SU-DHL-6 (cell line): ENCODE data around the gene ATP2A3.

Experiments
- H2AFZ ChIP-seq: fragments of 200-600 bp; sonication (generic); 2 replicates; pipeline ENCODE4 v1.6.1; 2014; ENCODE audit warnings: low read depth, mild to moderate bottlenecking, moderate library complexity, mixed read lengths, antibody characterized with exemption, low read length; ENCODE audit not compliant: severe bottlenecking
- H3F3A ChIP-seq: fragments of 200-600 bp; shearing (Covaris generic); 2 replicates; pipeline ENCODE4 v1.6.0; 2016; ENCODE audit warnings: antibody characterized with exemption, mild to moderate bottlenecking; ENCODE audit not compliant: insufficient read depth
- H3K27ac ChIP-seq: fragments of 200-600 bp; sonication (generic); 2 replicates; pipeline ENCODE4 v1.5.1; 2016; ENCODE audit warnings: low read depth, mild to moderate bottlenecking, low read length, moderate library complexity, mixed read lengths
- H3K27me3 ChIP-seq: fragments of 200-600 bp; sonication (generic), shearing (Covaris generic); 2 replicates; pipeline ENCODE4 v1.6.0; 2014; ENCODE audit warnings: mild to moderate bottlenecking, low read length
- H3K36me3 ChIP-seq: fragments of 200-600 bp; sonication (generic); 2 replicates; pipeline ENCODE4 v1.6.1; 2014; ENCODE audit warnings: mild to moderate bottlenecking, low read length, mixed read lengths
- H3K4me2 ChIP-seq: fragments of 300-600, 200-600 bp; shearing (Covaris generic), sonication (generic); 2 replicates; pipeline ENCODE4 v1.6.0; 2014; ENCODE audit warnings: low read length, low read depth, mild to moderate bottlenecking; ENCODE audit not compliant: poor library complexity, severe bottlenecking
- H3K4me3 ChIP-seq: fragments of 200-600 bp; sonication (generic); 2 replicates; pipeline ENCODE4 v1.5.1; 2014; ENCODE audit warnings: antibody characterized with exemption, low read length, mild to moderate bottlenecking, mixed read lengths; ENCODE audit not compliant: insufficient read depth, poor library complexity, severe bottlenecking
- H3K79me2 ChIP-seq: fragments of 200-600 bp; sonication (generic); 2 replicates; pipeline ENCODE4 v1.6.1; 2014; ENCODE audit warnings: mild to moderate bottlenecking, low read length, moderate library complexity; ENCODE audit not compliant: insufficient read depth
- H3K9ac ChIP-seq: fragments of 200-600 bp; sonication (generic); 2 replicates; pipeline ENCODE4 v1.7.0; 2014; ENCODE audit warnings: mild to moderate bottlenecking, low read length
- H3K9me2 ChIP-seq: fragments of 200-600 bp; sonication (generic); replicated peaks from 2 replicates; pipeline ENCODE4 v1.6.1; 2014; ENCODE audit warnings: low read length; ENCODE audit not compliant: insufficient read depth
- H3K9me3 ChIP-seq: fragments of 200-600 bp; sonication (generic); 2 replicates; pipeline ENCODE4 v1.6.1; 2014; ENCODE audit warnings: low read length, mixed read lengths; ENCODE audit not compliant: insufficient read depth
- H4K20me1 ChIP-seq: fragments of 200-600 bp; sonication (generic); 2 replicates; pipeline ENCODE4 v1.6.1; 2014; ENCODE audit warnings: low read depth, mild to moderate bottlenecking, antibody characterized with exemption, low read length, moderate library complexity, mixed read lengths
- EZH2phosphoT487 ChIP-seq: fragments of 200-600 bp; sonication (generic), shearing (Covaris generic); conservative IDR thresholded peaks from 2 replicates; pipeline ENCODE4 v1.6.1; 2018; ENCODE audit warnings: mild to moderate bottlenecking, antibody characterized with exemption, low read length, moderate library complexity, mixed read lengths
- TF ChIP-seq, protein P1 (sequence below): fragments of 200-600 bp; sonication (generic); IDR thresholded peaks from one replicate; pipeline ENCODE4 v1.5.1; 2017; ENCODE audit warnings: antibody characterized with exemption, mild to moderate bottlenecking, low read length, moderate library complexity; ENCODE audit not compliant: insufficient read depth, poor library complexity, severe bottlenecking

Gene ATP2A3

DNA sequence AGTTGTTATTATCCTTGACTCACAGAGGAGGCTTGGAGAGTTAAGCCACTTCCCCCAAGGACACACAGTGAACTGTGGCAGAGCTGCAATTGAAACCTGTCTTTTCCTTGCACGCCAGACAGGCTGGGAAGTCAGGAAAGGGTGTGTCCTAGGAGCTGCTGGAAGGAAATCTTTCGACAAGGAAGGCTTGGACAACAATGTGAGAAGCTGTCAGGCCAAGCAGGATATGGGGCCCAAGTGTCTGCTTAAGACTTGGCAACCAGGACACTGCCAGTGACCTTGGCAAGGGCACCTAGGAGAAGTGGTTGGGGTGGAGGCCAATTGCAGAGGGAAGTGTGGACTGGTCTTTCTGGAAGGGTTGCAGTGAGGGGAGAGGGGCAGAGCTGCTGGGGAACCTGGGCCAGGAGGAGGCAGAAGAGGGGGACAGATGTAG, 69.3 kb downstream of the ATP2A3 start:
- Histone ChIP-seq H3K9ac (no peak overlapping the region), H3K4me2 (no peak overlapping the region), H3F3A (peaks cover 5% of the 10 kb centered on the region), H3K27ac (no peak overlapping the region), H4K20me1 (no peaks in the 10 kb centered on the region), H3K9me2 (no peaks in the 10 kb centered on the region), H3K79me2 (no peaks in the 10 kb centered on the region), H3K27me3 (no peaks in the 10 kb centered on the region), H3K36me3 (no peaks in the 10 kb centered on the region), H3K9me3 (no peaks in the 10 kb centered on the region), H2AFZ (no peak overlapping the region), H3K4me3 (no peak overlapping the region)
- TF ChIP-seq EZH2phosphoT487: no peak
- TF ChIP-seq, protein P1, sequence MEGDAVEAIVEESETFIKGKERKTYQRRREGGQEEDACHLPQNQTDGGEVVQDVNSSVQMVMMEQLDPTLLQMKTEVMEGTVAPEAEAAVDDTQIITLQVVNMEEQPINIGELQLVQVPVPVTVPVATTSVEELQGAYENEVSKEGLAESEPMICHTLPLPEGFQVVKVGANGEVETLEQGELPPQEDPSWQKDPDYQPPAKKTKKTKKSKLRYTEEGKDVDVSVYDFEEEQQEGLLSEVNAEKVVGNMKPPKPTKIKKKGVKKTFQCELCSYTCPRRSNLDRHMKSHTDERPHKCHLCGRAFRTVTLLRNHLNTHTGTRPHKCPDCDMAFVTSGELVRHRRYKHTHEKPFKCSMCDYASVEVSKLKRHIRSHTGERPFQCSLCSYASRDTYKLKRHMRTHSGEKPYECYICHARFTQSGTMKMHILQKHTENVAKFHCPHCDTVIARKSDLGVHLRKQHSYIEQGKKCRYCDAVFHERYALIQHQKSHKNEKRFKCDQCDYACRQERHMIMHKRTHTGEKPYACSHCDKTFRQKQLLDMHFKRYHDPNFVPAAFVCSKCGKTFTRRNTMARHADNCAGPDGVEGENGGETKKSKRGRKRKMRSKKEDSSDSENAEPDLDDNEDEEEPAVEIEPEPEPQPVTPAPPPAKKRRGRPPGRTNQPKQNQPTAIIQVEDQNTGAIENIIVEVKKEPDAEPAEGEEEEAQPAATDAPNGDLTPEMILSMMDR: no peak

DNA sequence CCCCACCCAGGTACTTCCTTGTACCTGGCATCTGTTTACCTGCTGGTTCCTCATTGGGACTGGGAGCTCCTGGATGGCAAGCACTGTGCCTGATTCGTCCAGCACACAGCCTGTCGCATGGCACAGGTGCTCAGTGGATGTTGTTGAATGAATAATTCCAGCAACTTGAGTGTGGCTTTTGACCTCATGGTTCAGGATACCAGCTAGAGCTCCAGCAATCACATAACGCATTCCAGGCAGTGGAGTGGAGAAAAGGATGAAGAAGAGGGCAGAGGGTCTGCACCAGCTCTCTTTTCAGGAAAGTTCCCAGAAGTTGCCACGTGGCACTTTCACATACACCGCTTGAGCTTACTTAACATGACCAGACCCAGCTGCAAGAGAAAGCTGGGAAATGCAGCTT, 70.0 kb downstream of the ATP2A3 start:
- no peaks in the 10 kb centered on the region for H3K27me3 ChIP-seq
- no peak overlapping the region for H3K9ac ChIP-seq
- H4K20me1 ChIP-seq: no peaks in the 10 kb centered on the region
- no peak overlapping the region for H3K4me2 ChIP-seq
- TF ChIP-seq, protein P1: no peak
- no peak for TF ChIP-seq EZH2phosphoT487
- no peak overlapping the region for H2AFZ ChIP-seq
- peaks cover 5% of the 10 kb centered on the region for H3F3A ChIP-seq
- H3K79me2 ChIP-seq: no peaks in the 10 kb centered on the region
- no peak overlapping the region for H3K27ac ChIP-seq
- no peaks in the 10 kb centered on the region for H3K9me2 ChIP-seq
- H3K36me3 ChIP-seq: no peaks in the 10 kb centered on the region
- H3K4me3 ChIP-seq: no peak overlapping the region
- H3K9me3 ChIP-seq: no peaks in the 10 kb centered on the region

DNA sequence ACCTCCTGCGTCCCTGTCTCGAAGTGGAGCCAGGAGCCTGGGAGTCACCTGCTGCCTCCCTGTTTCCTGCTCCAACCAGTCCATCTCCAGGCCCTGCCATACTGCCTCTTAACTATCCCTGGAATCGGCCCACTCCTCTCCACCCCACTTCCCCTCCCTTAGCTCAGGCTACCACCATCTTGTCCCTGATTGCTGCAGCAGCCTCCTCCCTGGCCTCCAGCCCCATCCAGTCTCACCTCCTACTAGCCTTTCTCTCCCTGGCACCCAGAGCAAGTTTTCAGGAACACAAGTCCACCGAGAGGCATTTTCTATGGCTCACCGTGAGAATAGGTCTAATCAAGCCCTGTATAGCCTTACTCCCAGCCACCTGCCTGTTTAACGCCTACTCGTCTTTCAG, 70.5 kb downstream of the ATP2A3 start:
- Histone ChIP-seq H2AFZ (peak overlapping the region; percentile 95), H3K9me2 (no peaks in the 10 kb centered on the region), H3K27ac (no peak overlapping the region), H3K4me3 (peak overlapping the region; percentile 64), H3F3A (peaks cover 5% of the 10 kb centered on the region), H3K36me3 (no peaks in the 10 kb centered on the region), H3K9ac (peak overlapping the region; percentile 64), H3K27me3 (no peaks in the 10 kb centered on the region), H4K20me1 (no peaks in the 10 kb centered on the region), H3K79me2 (no peaks in the 10 kb centered on the region), H3K9me3 (no peaks in the 10 kb centered on the region), H3K4me2 (peak overlapping the region; percentile 72)
- TF ChIP-seq EZH2phosphoT487: no peak
- TF ChIP-seq, protein P1: no peak
